H1 (cell line): ENCODE results near the gene TSPAN4. TPM values are rescaled to one million over a fixed set of nuclear protein-coding genes. Genes with fewer than 3 reads are reported as not detected.

Experiments used
- CTCF ChIA-PET: fragments of 300-600 bp; sonication (Branson Sonifier 250); formaldehyde crosslinking; loops from one replicate; lab custom pipeline; 2021; ENCODE audit not compliant: partially characterized antibody; lab: Charles Lee
- POLR2A ChIA-PET: fragments of 300-600 bp; sonication (Branson Sonifier 250); formaldehyde crosslinking; loops from one replicate; lab custom pipeline; 2021; ENCODE audit warnings: inconsistent platforms; ENCODE audit not compliant: partially characterized antibody; lab: Charles Lee
- DNase-seq, 2 experiments: peaks; one replicate each; pipeline versions ENCODE4 v3.0.0 to v3.0.0-alpha.2; 2010 to 2022; ENCODE audit warnings: low spot score in 2 of 2, low read depth in 1 of 2, mixed read lengths in 1 of 2
- FAIRE-seq: peaks from 2 replicates; lab custom pipeline; 2011; peaks lifted over from hg19 to GRCh38; lab: Jason Lieb, UNC
- H2AFZ ChIP-seq: 2 replicates; pipeline ENCODE4 v1.8.1; 2012; ENCODE audit warnings: low read length, inconsistent platforms
- H2AK5ac ChIP-seq: 2 replicates; pipeline ENCODE4 v1.6.1; 2013; ENCODE audit warnings: low read depth, low read length
- H2BK120ac ChIP-seq: replicated peaks from 2 replicates; pipeline ENCODE3; 2013; ENCODE audit warnings: low read depth, low read length, inconsistent platforms
- H2BK12ac ChIP-seq: 2 replicates; pipeline ENCODE4 v1.6.1; 2013; ENCODE audit warnings: low read depth, low read length
- H2BK15ac ChIP-seq: 2 replicates; pipeline ENCODE4 v1.6.1; 2013; ENCODE audit warnings: low read length
- H2BK20ac ChIP-seq: 2 replicates; pipeline ENCODE4 v1.6.1; 2013; ENCODE audit warnings: low read length
- H2BK5ac ChIP-seq: 2 replicates; pipeline ENCODE4 v1.6.1; 2013; ENCODE audit warnings: low read depth, low read length
- H3K14ac ChIP-seq: 2 replicates; pipeline ENCODE4 v1.6.1; 2013; ENCODE audit warnings: inconsistent platforms; ENCODE audit not compliant: insufficient read length
- H3K18ac ChIP-seq: 2 replicates; pipeline ENCODE4 v1.6.1; 2013; ENCODE audit warnings: low read length; ENCODE audit errors: extremely low read depth
- H3K23ac ChIP-seq: 2 replicates; pipeline ENCODE4 v1.6.1; 2013; ENCODE audit warnings: inconsistent platforms; ENCODE audit not compliant: insufficient read length
- H3K23me2 ChIP-seq: 2 replicates; pipeline ENCODE4 v1.6.1; 2013; ENCODE audit warnings: low read depth, low read length
- H3K27ac ChIP-seq: 2 replicates; pipeline ENCODE4 v1.6.1; 2011; ENCODE audit warnings: low read depth, low read length, inconsistent platforms
- H3K27me3 ChIP-seq, 4 experiments: replicated peaks in 1 of 4; 1 replicate in 1 of 4; 2 replicates in 3 of 4; pipeline versions ENCODE4 v1.6.1 to v1.8.1; 2011 to 2013; ENCODE audit warnings: low read length in 3 of 4, mild to moderate bottlenecking in 3 of 4, inconsistent platforms in 2 of 4, mixed read lengths in 2 of 4, moderate library complexity in 1 of 4; ENCODE audit not compliant: control insufficient read depth in 3 of 4, insufficient read depth in 3 of 4; ENCODE audit errors: extremely low read depth in 1 of 4
- H3K36me3 ChIP-seq, 4 experiments: 2 replicates each; pipeline versions ENCODE4 v1.6.1 to v1.8.1; 2011 to 2013; ENCODE audit warnings: mild to moderate bottlenecking in 4 of 4, low read length in 3 of 4, moderate library complexity in 2 of 4, control low read depth in 1 of 4, inconsistent platforms in 1 of 4; ENCODE audit not compliant: insufficient read depth in 4 of 4, control insufficient read depth in 2 of 4
- H3K4ac ChIP-seq: replicated peaks from 2 replicates; pipeline ENCODE3; 2013; ENCODE audit warnings: low read length, low read depth, mixed read lengths, inconsistent platforms; ENCODE audit not compliant: insufficient read length
- H3K4me1 ChIP-seq, 4 experiments: replicated peaks in 1 of 4; 1 replicate in 1 of 4; 2 replicates in 3 of 4; pipeline versions ENCODE4 v1.6.1 to v1.8.1; 2011 to 2013; ENCODE audit warnings: low read length in 3 of 4, inconsistent platforms in 2 of 4, mixed read lengths in 1 of 4; ENCODE audit not compliant: insufficient read depth in 4 of 4, control insufficient read depth in 3 of 4
- H3K4me2 ChIP-seq, 2 experiments: 2 replicates each; pipeline versions ENCODE4 v1.6.1 to v1.8.1; 2011 to 2013; ENCODE audit warnings: low read depth in 2 of 2, low read length in 2 of 2, control low read depth in 1 of 2, inconsistent platforms in 1 of 2, mild to moderate bottlenecking in 1 of 2; ENCODE audit not compliant: insufficient read depth in 1 of 2
- H3K4me3 ChIP-seq, 4 experiments: fragments of 200-600, 300-600 bp in 1 of 4; sonication (generic), shearing (Covaris generic), sonication (Bioruptor Twin) in 1 of 4; 2 replicates each; pipeline versions ENCODE4 v1.5.1 to v1.8.1; 2011 to 2016; ENCODE audit warnings: low read length in 4 of 4, low read depth in 3 of 4, control low read depth in 2 of 4, inconsistent platforms in 2 of 4, mild to moderate bottlenecking in 2 of 4, mixed read lengths in 1 of 4, moderate library complexity in 1 of 4; ENCODE audit not compliant: insufficient read depth in 2 of 4; ENCODE audit errors: extremely low read depth in 1 of 4
- H3K56ac ChIP-seq: replicated peaks from 2 replicates; pipeline ENCODE3; 2013; ENCODE audit warnings: low read depth, mild to moderate bottlenecking, mixed read lengths, low read length, inconsistent platforms; ENCODE audit not compliant: insufficient read length
- H3K79me1 ChIP-seq: 2 replicates; pipeline ENCODE4 v1.6.1; 2013; ENCODE audit warnings: low read depth, low read length, control low read depth
- H3K79me2 ChIP-seq, 2 experiments: 2 replicates each; pipeline versions ENCODE4 v1.6.1 to v1.8.1; 2012 to 2013; ENCODE audit warnings: low read length in 2 of 2, mild to moderate bottlenecking in 2 of 2, inconsistent platforms in 1 of 2; ENCODE audit not compliant: insufficient read depth in 2 of 2, control insufficient read depth in 1 of 2
- H3K9ac ChIP-seq, 4 experiments: replicated peaks in 1 of 4; 1 replicate in 1 of 4; 2 replicates in 3 of 4; pipeline versions ENCODE4 v1.6.1 to v1.8.1; 2011 to 2013; ENCODE audit warnings: low read depth in 3 of 4, low read length in 3 of 4, control low read depth in 2 of 4, mild to moderate bottlenecking in 2 of 4, moderate library complexity in 2 of 4, inconsistent platforms in 1 of 4; ENCODE audit errors: extremely low read depth in 1 of 4
- H3K9me3 ChIP-seq, 2 experiments: 2 replicates each; pipeline versions ENCODE4 v1.6.1 to v1.8.1; 2012 to 2013; ENCODE audit warnings: mild to moderate bottlenecking in 2 of 2, moderate library complexity in 2 of 2, control low read depth in 1 of 2, inconsistent platforms in 1 of 2, low read depth in 1 of 2, low read length in 1 of 2, mixed read lengths in 1 of 2; ENCODE audit not compliant: insufficient read depth in 2 of 2
- H4K20me1 ChIP-seq, 2 experiments: replicated peaks in 1 of 2; 2 replicates each; pipeline versions ENCODE3 to v1.8.1; 2011 to 2013; ENCODE audit warnings: inconsistent platforms in 2 of 2, low read length in 2 of 2, mild to moderate bottlenecking in 1 of 2; ENCODE audit not compliant: insufficient read depth in 2 of 2, control insufficient read depth in 1 of 2
- H4K5ac ChIP-seq: 2 replicates; pipeline ENCODE4 v1.6.1; 2013; ENCODE audit warnings: low read length, low read depth, mixed read lengths, inconsistent platforms; ENCODE audit not compliant: insufficient read length
- H4K8ac ChIP-seq: 2 replicates; pipeline ENCODE4 v1.8.0; 2013; ENCODE audit warnings: mild to moderate bottlenecking, moderate library complexity, low read length, inconsistent platforms; ENCODE audit not compliant: insufficient read depth; ENCODE audit errors: extremely low read depth
- H4K91ac ChIP-seq: replicated peaks from 2 replicates; pipeline ENCODE3; 2013; ENCODE audit warnings: low read length, mixed read lengths, inconsistent platforms; ENCODE audit not compliant: insufficient read length
- E2F6 ChIP-seq: IDR thresholded peaks from 2 replicates; pipeline ENCODE4 v1.6.1; 2012; ENCODE audit warnings: inconsistent platforms
- POLR2AphosphoS5 ChIP-seq: IDR thresholded peaks from 2 replicates; pipeline ENCODE4 v1.6.1; 2011; ENCODE audit warnings: low read depth, low read length
- WGBS, 2 experiments: shearing (Covaris generic) in 1 of 2; methylation state at CpG; one replicate each; pipeline versions ENCODE4 v1.1.6 to v1.1.7; 2013 to 2015; ENCODE audit warnings: low lambda C conversion rate in 2 of 2, mixed read lengths in 2 of 2, inconsistent platforms in 1 of 2, low coverage in 1 of 2, missing lambda C conversion rate in 1 of 2; ENCODE audit not compliant: insufficient replicate concordance in 2 of 2, insufficient coverage in 1 of 2, insufficient read length in 1 of 2; ENCODE audit errors: extremely low coverage in 1 of 2, missing lambda C conversion rate in 1 of 2; 5-methylcytosine and 5-hydroxymethylcytosine counted together
- polyA plus RNA-seq, 7 experiments: library from polyadenylated mRNA; depleted of rRNA in 3 of 7; stranded (reverse) in 5 of 7; unstranded in 2 of 7; fragments of >200 nt in 5 of 7; fragments of 200-250 nt in 2 of 7; gene quantifications; 1 replicate in 5 of 7; 2 replicates in 1 of 7; 4 replicates in 1 of 7; pipeline versions ENCODE4 v1.2.1 to v1.2.3, GENCODE V29; 2011 to 2013; ENCODE audit warnings: missing spikeins in 2 of 7, mixed read lengths in 2 of 7
- total RNA-seq: library from RNA; stranded (reverse); fragmentation: NEBNext Ultra II Directional; extraction: Animal tissue kit (Norgen Biotek cat#: 25700); gene quantifications from 2 replicates; pipeline ENCODE4 v1.2.1, GENCODE V29; 2021

The TSPAN4 gene
- total and polyA plus RNA-seq, 2 of the 8 experiments (the other 6 are each of a cell fraction or from before 2014, with no cell fraction given) = 74.1 to 145 TPM

DNA sequence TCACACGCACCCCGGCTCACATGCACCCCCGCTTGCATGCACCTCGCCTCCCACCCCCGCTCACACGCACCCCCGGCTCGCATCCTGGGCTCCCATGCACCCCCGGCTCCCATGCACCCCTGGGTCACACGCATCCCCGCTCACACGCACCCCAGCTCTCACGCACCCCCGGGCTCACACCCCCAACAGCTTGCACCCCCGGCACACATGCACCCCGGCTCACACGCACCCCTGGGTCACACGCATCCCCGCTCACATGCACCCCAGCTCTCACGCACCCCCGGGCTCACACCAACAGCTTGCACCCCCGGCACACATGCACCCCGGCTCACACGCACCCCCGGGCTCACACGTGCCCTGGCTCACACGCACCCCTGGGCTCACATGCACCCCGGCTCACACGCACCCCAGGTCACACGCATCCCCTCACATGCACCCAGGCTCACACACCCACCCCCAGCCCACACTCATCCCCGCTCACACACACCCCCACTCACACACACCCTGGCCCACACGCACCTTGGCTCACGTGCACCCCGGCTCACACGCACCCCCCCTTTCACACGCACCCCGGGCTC, 16.2 kb downstream of the TSPAN4 start:
- H3K79me1 ChIP-seq = peaks cover 5% of the 10 kb centered on the region
- no peak overlapping the region for H3K27ac ChIP-seq
- no peak overlapping the region for H3K4me3 ChIP-seq
- H4K5ac ChIP-seq = no peak overlapping the region
- H2BK120ac ChIP-seq = no peak overlapping the region
- no peak overlapping the region for H3K56ac ChIP-seq
- H3K4me2 ChIP-seq = no peak overlapping the region
- H3K79me2 ChIP-seq = no peaks in the 10 kb centered on the region
- FAIRE-seq (no peak), DNase-seq (no peak)
- WGBS, 2 experiments = 92% methylated on average over 16 of the region's 37 CpGs; no CpG with 5 or more reads in 1 of the 2 experiments
- no peaks in the 10 kb centered on the region for H3K9me3 ChIP-seq
- H3K23ac ChIP-seq = no peak overlapping the region
- no peak overlapping the region for H4K8ac ChIP-seq
- H2AFZ ChIP-seq = no peak overlapping the region
- H3K18ac ChIP-seq = no peak overlapping the region
- H3K27me3 ChIP-seq = peaks cover 0 to 2% (median 0%) of the 10 kb centered on the region in 4 experiments; a peak in 2 of 7 replicates
- peaks cover 12 to 58% of the 10 kb centered on the region in 2 experiments for H4K20me1 ChIP-seq
- H4K91ac ChIP-seq = no peak overlapping the region
- H2BK15ac ChIP-seq = no peak overlapping the region
- H3K23me2 ChIP-seq = no peaks in the 10 kb centered on the region
- no peak overlapping the region for H3K14ac ChIP-seq
- no peak overlapping the region for H2BK5ac ChIP-seq
- H2BK12ac ChIP-seq = no peak overlapping the region
- TF ChIP-seq POLR2AphosphoS5 (no peak), E2F6 (no peak)
- no peak overlapping the region for H3K9ac ChIP-seq
- no peak overlapping the region for H2BK20ac ChIP-seq
- H2AK5ac ChIP-seq = no peak overlapping the region
- H3K4me1 ChIP-seq = peaks cover 0 to 34% (median 29%) of the 10 kb centered on the region in 4 experiments; a peak in 6 of 7 replicates
- no peak overlapping the region for H3K4ac ChIP-seq
- POLR2A ChIA-PET = interaction anchor here (0.7 to 13.8 kb wide), 13 partner anchors 7 to 182 kb away, joined by 3 to 234 read pairs (median 4); partner anchors contain the start of genes CD151, POLR2L and TSPAN4
- CTCF ChIA-PET = interaction anchor here (0.9 to 10.5 kb wide), 3 partner anchors 13 to 117 kb away, joined by 3 to 74 read pairs (median 17); partner anchors contain the start of gene TSPAN4
- no peaks in the 10 kb centered on the region for H3K36me3 ChIP-seq
